Measurements from ENCODE around the gene ZDHHC17. TPM values are rescaled to one million over a fixed set of nuclear protein-coding genes. Genes with fewer than 3 reads are reported as not detected.

The ZDHHC17 gene
- total and polyA plus RNA-seq, 2 of the 13 experiments (the other 11 are each of a cell fraction or from before 2014, with no cell fraction given), result 36.7 to 38.5 TPM

GRCh38 chr12:76763746-76764675 is at the start of gene ZDHHC17 (continued):
- TF ChIP-seq ZNF740 (CRISPR knock-in tag; IDR thresholded peaks at IDR 0.05) (no peak), GPBP1L1 (CRISPR knock-in tag; IDR thresholded peaks at IDR 0.05) (no peak), FLYWCH1 (CRISPR knock-in tag; IDR thresholded peaks at IDR 0.05) (no peak), KLF12 (CRISPR knock-in tag; IDR thresholded peaks at IDR 0.05; ENCODE audit: borderline replicate concordance) (0 out of 2 replicates have a peak, but pooled peaks have one; percentile 51), POGK (CRISPR knock-in tag; conservative IDR thresholded peaks at IDR 0.05) (peak; percentile 84), MTERF4 (CRISPR knock-in tag; IDR thresholded peaks at IDR 0.05) (0 out of 2 replicates have a peak, but pooled peaks have one; percentile 43), HIC2 (CRISPR knock-in tag; IDR thresholded peaks at IDR 0.05; ENCODE audit: low read depth) (no peak), KDM4B (CRISPR knock-in tag; IDR thresholded peaks at IDR 0.05) (no peak), GMEB1 (CRISPR knock-in tag; IDR thresholded peaks at IDR 0.05; ENCODE audit: borderline replicate concordance) (peak; percentile 71; the same call in 1 of the 2 replicates), ZNF644 (CRISPR knock-in tag; IDR thresholded peaks at IDR 0.05; ENCODE audit: low read depth) (no peak), GABPA (IDR thresholded peaks at IDR 0.05; ENCODE audit: low read depth, low read length) (no peak), GABPA (CRISPR knock-in tag; IDR thresholded peaks at IDR 0.05; ENCODE audit: low read depth) (peak; percentile 31; the same call in 1 of the 2 replicates), CREBL2 (CRISPR knock-in tag; IDR thresholded peaks at IDR 0.05; ENCODE audit: borderline replicate concordance) (0 out of 2 replicates have a peak, but pooled peaks have one; percentile 25), ZNF235 (CRISPR knock-in tag; IDR thresholded peaks at IDR 0.05; ENCODE audit: borderline replicate concordance) (peak; percentile 60; the same call in 1 of the 2 replicates), ATF7 (IDR thresholded peaks at IDR 0.05) (no peak), ATF7 (CRISPR knock-in tag; IDR thresholded peaks at IDR 0.05) (0 out of 2 replicates have a peak, but pooled peaks have one; percentile 5), FOXA3 (CRISPR knock-in tag; IDR thresholded peaks at IDR 0.05) (peak; percentile 50), ZNF337 (CRISPR knock-in tag; IDR thresholded peaks at IDR 0.05; ENCODE audit: borderline replicate concordance, low read depth) (no peak), ZNF550 (CRISPR knock-in tag; IDR thresholded peaks at IDR 0.05; ENCODE audit: borderline replicate concordance) (no peak), ZNF101 (CRISPR knock-in tag; IDR thresholded peaks at IDR 0.05; ENCODE audit: borderline replicate concordance, low read depth) (no peak)

All from HepG2 (cell line).